ENCODE results near the gene TMOD1.
"Not testable (repeated sequence)": the region's sequence is repeated elsewhere in the genome, so short reads cannot be mapped to it uniquely, and the experiment has no call there.

Gene TMOD1

GRCh38 chr9:97501177-97501971, at the start of gene TMOD1:
TMOD1 (plus strand) TSS chr9:97501666; CDS start chr9:97524189, 22,523 bp downstream.
- peak; percentile 85 for DNase-seq (ENCODE audit: low spot score)

- not testable (repeated sequence) for DNase-seq (ENCODE audit: low spot score)
Measured at GRCh38 chr9:97453573-97453972, 47.9 kb upstream of the TMOD1 start.

GRCh38 chr9:97456841-97457240, 44.6 kb upstream of the TMOD1 start:
- not testable (repeated sequence) for DNase-seq (ENCODE audit: low spot score)

GRCh38 chr9:97459326-97459725, 42.1 kb upstream of the TMOD1 start:
- no peak for DNase-seq (ENCODE audit: low spot score)

GRCh38 chr9:97462159-97462558, 39.3 kb upstream of the TMOD1 start:
- no peak for DNase-seq (ENCODE audit: low spot score)

GRCh38 chr9:97462914-97463313, 38.6 kb upstream of the TMOD1 start:
- DNase-seq (ENCODE audit: low spot score): no peak

GRCh38 chr9:97468658-97469448, 32.6 kb upstream of the TMOD1 start:
- DNase-seq (ENCODE audit: low spot score): peak; percentile 77

GRCh38 chr9:97470076-97470475, 31.4 kb upstream of the TMOD1 start:
- DNase-seq (ENCODE audit: low spot score): no peak

GRCh38 chr9:97473717-97474116, 27.7 kb upstream of the TMOD1 start:
- DNase-seq (ENCODE audit: low spot score): no peak

- DNase-seq (ENCODE audit: low spot score): no peak
Measured at GRCh38 chr9:97474372-97474925, 27.0 kb upstream of the TMOD1 start.

- DNase-seq (ENCODE audit: low spot score): no peak
Measured at GRCh38 chr9:97475059-97475458, 26.4 kb upstream of the TMOD1 start.

GRCh38 chr9:97478301-97478981, 23.0 kb upstream of the TMOD1 start:
- no peak for DNase-seq (ENCODE audit: low spot score)

- no peak for DNase-seq (ENCODE audit: low spot score)
Measured at GRCh38 chr9:97479496-97480159, 21.8 kb upstream of the TMOD1 start.

GRCh38 chr9:97480174-97480573, 21.3 kb upstream of the TMOD1 start:
- no peak for DNase-seq (ENCODE audit: low spot score)

GRCh38 chr9:97480749-97481148, 20.7 kb upstream of the TMOD1 start:
- DNase-seq (ENCODE audit: low spot score): no peak

- no peak for DNase-seq (ENCODE audit: low spot score)
Measured at GRCh38 chr9:97484134-97484533, 17.3 kb upstream of the TMOD1 start.

GRCh38 chr9:97487107-97487506, 14.4 kb upstream of the TMOD1 start:
- no peak for DNase-seq (ENCODE audit: low spot score)

- DNase-seq (ENCODE audit: low spot score): no peak
Measured at GRCh38 chr9:97487861-97488260, 13.6 kb upstream of the TMOD1 start.

GRCh38 chr9:97491216-97491999, 10.1 kb upstream of the TMOD1 start:
- no peak for DNase-seq (ENCODE audit: low spot score)

GRCh38 chr9:97497558-97498375, 3.7 kb upstream of the TMOD1 start:
- DNase-seq (ENCODE audit: low spot score): not testable (repeated sequence)
